Vagina (tissue), 2 donors: ENCODE data around the gene CLN3. TPM values are rescaled to one million over a fixed set of nuclear protein-coding genes. Genes with fewer than 3 reads are reported as not detected.
"Not testable (repeated sequence)": the region's sequence is repeated elsewhere in the genome, so short reads cannot be mapped to it uniquely, and the experiment has no call there.

Experiments
- DNase-seq, 2 donors: peaks; one replicate each; pipeline ENCODE4 v3.0.0-alpha.2; 2017; ENCODE audit errors: extremely low spot score in 2 of 2
- H3K27ac ChIP-seq: fragments of 200-600 bp; sonication (generic); one replicate; pipeline ENCODE4 v1.5.1; 2019
- H3K27me3 ChIP-seq: fragments of 200-600 bp; sonication (generic); one replicate; pipeline ENCODE4 v1.5.1; 2019
- H3K36me3 ChIP-seq, 2 donors: fragments of 200-600 bp; sonication (generic); one replicate each; pipeline ENCODE4 v1.5.1; 2017 to 2019
- H3K4me1 ChIP-seq: fragments of 200-600 bp; sonication (generic); one replicate; pipeline ENCODE4 v1.5.1; 2019
- H3K4me3 ChIP-seq, 2 donors: fragments of 200-600 bp; sonication (generic); 1 replicate in 1 of 2; 2 replicates in 1 of 2; pipeline ENCODE4 v1.5.1; 2016 to 2019
- H3K9me3 ChIP-seq: fragments of 200-600 bp; sonication (generic); one replicate; pipeline ENCODE4 v1.5.1; 2019
- CTCF ChIP-seq, 3 experiments: fragments of 450-650 bp in 2 of 3; fragments of 200-600 bp in 1 of 3; sonication (generic) in 1 of 3; IDR thresholded peaks; one replicate each; pipeline ENCODE4 v1.5.1; 2017 to 2019; ENCODE audit warnings: antibody characterized with exemption in 3 of 3, mild to moderate bottlenecking in 2 of 3, moderate library complexity in 2 of 3
- POLR2A ChIP-seq, 2 donors: fragments of 450-650 bp; IDR thresholded peaks; one replicate each; pipeline ENCODE4 v1.6.1; 2017; ENCODE audit warnings: antibody characterized with exemption in 2 of 2, mild to moderate bottlenecking in 2 of 2, moderate library complexity in 2 of 2
- POLR2AphosphoS5 ChIP-seq, 2 donors: sonication (generic); formaldehyde crosslinking; IDR thresholded peaks; one replicate each; pipeline ENCODE4 v1.9.0; 2017; ENCODE audit warnings: antibody characterized with exemption in 2 of 2, mild to moderate bottlenecking in 2 of 2, low read depth in 1 of 2; ENCODE audit not compliant: insufficient read depth in 1 of 2
- intact Hi-C: fragments of 100-400 bp; cut with DNase I; formaldehyde crosslinking; loops from one replicate; pipeline ENCODE4 v1.15.1; 2023
- total RNA-seq: library from RNA; depleted of rRNA; stranded (reverse); fragments of >200 nt; gene quantifications from one replicate; pipeline ENCODE4 v1.2.3, GENCODE V29; 2016

CLN3 gene
- total RNA-seq, 1 donor from 2014 or later: 22.8 TPM

- TF ChIP-seq CTCF (IDR thresholded peaks at IDR 0.05): no peak
- no peak for TF ChIP-seq POLR2AphosphoS5 (IDR thresholded peaks at IDR 0.05; ENCODE audit: insufficient read depth in 1 of 2, low read depth in 1 of 2)
- TF ChIP-seq POLR2A (IDR thresholded peaks at IDR 0.05): no peak
Observed at GRCh38 chr16:28504707-28505404, 13.0 kb upstream of the CLN3 start.

GRCh38 chr16:28503470-28504259 is 11.8 kb upstream of the CLN3 start:
- intact Hi-C loops: no loop called here
- Histone ChIP-seq H3K36me3 (no peaks in the 10 kb centered on the region), H3K4me3 (no peak overlapping the region), H3K4me1 (no peaks in the 10 kb centered on the region), H3K27me3 (no peaks in the 10 kb centered on the region), H3K27ac (no peak overlapping the region), H3K9me3 (no peaks in the 10 kb centered on the region)
- no peak for DNase-seq
- TF ChIP-seq POLR2AphosphoS5 (IDR thresholded peaks at IDR 0.05; ENCODE audit: insufficient read depth in 1 of 2, low read depth in 1 of 2) (no peak), POLR2A (IDR thresholded peaks at IDR 0.05) (no peak), CTCF (IDR thresholded peaks at IDR 0.05) (no peak)

More at GRCh38 chr16:28504707-28505404, 13.0 kb upstream of the CLN3 start:
- intact Hi-C loops: no loop called here
- DNase-seq: no peak
- Histone ChIP-seq H3K27me3 (no peaks in the 10 kb centered on the region), H3K9me3 (no peaks in the 10 kb centered on the region), H3K4me3 (no peak overlapping the region), H3K27ac (no peak overlapping the region), H3K36me3 (no peaks in the 10 kb centered on the region), H3K4me1 (no peaks in the 10 kb centered on the region)

GRCh38 chr16:28502290-28502689 is 10.4 kb upstream of the CLN3 start:
- intact Hi-C loops: no loop called here
- no peaks in the 10 kb centered on the region for H3K9me3 ChIP-seq
- H3K27me3 ChIP-seq: no peaks in the 10 kb centered on the region
- H3K36me3 ChIP-seq: no peaks in the 10 kb centered on the region
- no peaks in the 10 kb centered on the region for H3K4me1 ChIP-seq
- TF ChIP-seq POLR2AphosphoS5 (IDR thresholded peaks at IDR 0.05; ENCODE audit: insufficient read depth in 1 of 2, low read depth in 1 of 2): no peak
- no peak for TF ChIP-seq POLR2A (IDR thresholded peaks at IDR 0.05)
- TF ChIP-seq CTCF (IDR thresholded peaks at IDR 0.05): no peak
- DNase-seq: no peak
- H3K27ac ChIP-seq: no peak overlapping the region
- no peak overlapping the region for H3K4me3 ChIP-seq

- Histone ChIP-seq H3K27me3 (no peaks in the 10 kb centered on the region), H3K4me3 (no peak overlapping the region), H3K27ac (no peak overlapping the region), H3K4me1 (no peaks in the 10 kb centered on the region), H3K36me3 (no peaks in the 10 kb centered on the region), H3K9me3 (no peaks in the 10 kb centered on the region)
- DNase-seq: no peak
- intact Hi-C loops: no loop called here
- no peak for TF ChIP-seq POLR2A (IDR thresholded peaks at IDR 0.05)
- no peak for TF ChIP-seq CTCF (IDR thresholded peaks at IDR 0.05)
- no peak for TF ChIP-seq POLR2AphosphoS5 (IDR thresholded peaks at IDR 0.05; ENCODE audit: insufficient read depth in 1 of 2, low read depth in 1 of 2)
Observed at GRCh38 chr16:28501258-28502232, 9.7 kb upstream of the CLN3 start.

GRCh38 chr16:28500476-28501180 is 8.8 kb upstream of the CLN3 start:
- H3K27ac ChIP-seq, H3K4me1 ChIP-seq, H3K9me3 ChIP-seq, H3K4me3 ChIP-seq, DNase-seq, H3K27me3 ChIP-seq, H3K36me3 ChIP-seq, intact Hi-C loops: not testable (repeated sequence)
